H1 (cell line): ENCODE measurements around the gene ZW10. TPM values are rescaled to one million over a fixed set of nuclear protein-coding genes. Genes with fewer than 3 reads are reported as not detected.

ENCODE experiments used
- CTCF ChIA-PET: fragments of 300-600 bp; sonication (Branson Sonifier 250); formaldehyde crosslinking; loops from one replicate; lab custom pipeline; 2021; ENCODE audit not compliant: partially characterized antibody; lab: Charles Lee
- POLR2A ChIA-PET: fragments of 300-600 bp; sonication (Branson Sonifier 250); formaldehyde crosslinking; loops from one replicate; lab custom pipeline; 2021; ENCODE audit warnings: inconsistent platforms; ENCODE audit not compliant: partially characterized antibody; lab: Charles Lee
- DNase-seq, 2 experiments: peaks; one replicate each; pipeline versions ENCODE4 v3.0.0 to v3.0.0-alpha.2; 2010 to 2022; ENCODE audit warnings: low spot score in 2 of 2, low read depth in 1 of 2, mixed read lengths in 1 of 2
- FAIRE-seq: peaks from 2 replicates; lab custom pipeline; 2011; peaks lifted over from hg19 to GRCh38; lab: Jason Lieb, UNC
- H2AFZ ChIP-seq: 2 replicates; pipeline ENCODE4 v1.8.1; 2012; ENCODE audit warnings: low read length, inconsistent platforms
- H2AK5ac ChIP-seq: 2 replicates; pipeline ENCODE4 v1.6.1; 2013; ENCODE audit warnings: low read depth, low read length
- H2BK120ac ChIP-seq: replicated peaks from 2 replicates; pipeline ENCODE3; 2013; ENCODE audit warnings: low read depth, low read length, inconsistent platforms
- H2BK12ac ChIP-seq: 2 replicates; pipeline ENCODE4 v1.6.1; 2013; ENCODE audit warnings: low read depth, low read length
- H2BK15ac ChIP-seq: 2 replicates; pipeline ENCODE4 v1.6.1; 2013; ENCODE audit warnings: low read length
- H2BK20ac ChIP-seq: 2 replicates; pipeline ENCODE4 v1.6.1; 2013; ENCODE audit warnings: low read length
- H2BK5ac ChIP-seq: 2 replicates; pipeline ENCODE4 v1.6.1; 2013; ENCODE audit warnings: low read depth, low read length
- H3K14ac ChIP-seq: 2 replicates; pipeline ENCODE4 v1.6.1; 2013; ENCODE audit warnings: inconsistent platforms; ENCODE audit not compliant: insufficient read length
- H3K18ac ChIP-seq: 2 replicates; pipeline ENCODE4 v1.6.1; 2013; ENCODE audit warnings: low read length; ENCODE audit errors: extremely low read depth
- H3K23ac ChIP-seq: 2 replicates; pipeline ENCODE4 v1.6.1; 2013; ENCODE audit warnings: inconsistent platforms; ENCODE audit not compliant: insufficient read length
- H3K23me2 ChIP-seq: 2 replicates; pipeline ENCODE4 v1.6.1; 2013; ENCODE audit warnings: low read depth, low read length
- H3K27ac ChIP-seq: 2 replicates; pipeline ENCODE4 v1.6.1; 2011; ENCODE audit warnings: low read depth, low read length, inconsistent platforms
- H3K27me3 ChIP-seq, 4 experiments: replicated peaks in 1 of 4; 1 replicate in 1 of 4; 2 replicates in 3 of 4; pipeline versions ENCODE4 v1.6.1 to v1.8.1; 2011 to 2013; ENCODE audit warnings: low read length in 3 of 4, mild to moderate bottlenecking in 3 of 4, inconsistent platforms in 2 of 4, mixed read lengths in 2 of 4, moderate library complexity in 1 of 4; ENCODE audit not compliant: control insufficient read depth in 3 of 4, insufficient read depth in 3 of 4; ENCODE audit errors: extremely low read depth in 1 of 4
- H3K36me3 ChIP-seq, 4 experiments: 2 replicates each; pipeline versions ENCODE4 v1.6.1 to v1.8.1; 2011 to 2013; ENCODE audit warnings: mild to moderate bottlenecking in 4 of 4, low read length in 3 of 4, moderate library complexity in 2 of 4, control low read depth in 1 of 4, inconsistent platforms in 1 of 4; ENCODE audit not compliant: insufficient read depth in 4 of 4, control insufficient read depth in 2 of 4
- H3K4ac ChIP-seq: replicated peaks from 2 replicates; pipeline ENCODE3; 2013; ENCODE audit warnings: low read length, low read depth, mixed read lengths, inconsistent platforms; ENCODE audit not compliant: insufficient read length
- H3K4me1 ChIP-seq, 4 experiments: replicated peaks in 1 of 4; 1 replicate in 1 of 4; 2 replicates in 3 of 4; pipeline versions ENCODE4 v1.6.1 to v1.8.1; 2011 to 2013; ENCODE audit warnings: low read length in 3 of 4, inconsistent platforms in 2 of 4, mixed read lengths in 1 of 4; ENCODE audit not compliant: insufficient read depth in 4 of 4, control insufficient read depth in 3 of 4
- H3K4me2 ChIP-seq, 2 experiments: 2 replicates each; pipeline versions ENCODE4 v1.6.1 to v1.8.1; 2011 to 2013; ENCODE audit warnings: low read depth in 2 of 2, low read length in 2 of 2, control low read depth in 1 of 2, inconsistent platforms in 1 of 2, mild to moderate bottlenecking in 1 of 2; ENCODE audit not compliant: insufficient read depth in 1 of 2
- H3K4me3 ChIP-seq, 4 experiments: fragments of 200-600, 300-600 bp in 1 of 4; sonication (generic), shearing (Covaris generic), sonication (Bioruptor Twin) in 1 of 4; 2 replicates each; pipeline versions ENCODE4 v1.5.1 to v1.8.1; 2011 to 2016; ENCODE audit warnings: low read length in 4 of 4, low read depth in 3 of 4, control low read depth in 2 of 4, inconsistent platforms in 2 of 4, mild to moderate bottlenecking in 2 of 4, mixed read lengths in 1 of 4, moderate library complexity in 1 of 4; ENCODE audit not compliant: insufficient read depth in 2 of 4; ENCODE audit errors: extremely low read depth in 1 of 4
- H3K56ac ChIP-seq: replicated peaks from 2 replicates; pipeline ENCODE3; 2013; ENCODE audit warnings: low read depth, mild to moderate bottlenecking, mixed read lengths, low read length, inconsistent platforms; ENCODE audit not compliant: insufficient read length
- H3K79me1 ChIP-seq: 2 replicates; pipeline ENCODE4 v1.6.1; 2013; ENCODE audit warnings: low read depth, low read length, control low read depth
- H3K79me2 ChIP-seq, 2 experiments: 2 replicates each; pipeline versions ENCODE4 v1.6.1 to v1.8.1; 2012 to 2013; ENCODE audit warnings: low read length in 2 of 2, mild to moderate bottlenecking in 2 of 2, inconsistent platforms in 1 of 2; ENCODE audit not compliant: insufficient read depth in 2 of 2, control insufficient read depth in 1 of 2
- H3K9ac ChIP-seq, 4 experiments: replicated peaks in 1 of 4; 1 replicate in 1 of 4; 2 replicates in 3 of 4; pipeline versions ENCODE4 v1.6.1 to v1.8.1; 2011 to 2013; ENCODE audit warnings: low read depth in 3 of 4, low read length in 3 of 4, control low read depth in 2 of 4, mild to moderate bottlenecking in 2 of 4, moderate library complexity in 2 of 4, inconsistent platforms in 1 of 4; ENCODE audit errors: extremely low read depth in 1 of 4
- H3K9me3 ChIP-seq, 2 experiments: 2 replicates each; pipeline versions ENCODE4 v1.6.1 to v1.8.1; 2012 to 2013; ENCODE audit warnings: mild to moderate bottlenecking in 2 of 2, moderate library complexity in 2 of 2, control low read depth in 1 of 2, inconsistent platforms in 1 of 2, low read depth in 1 of 2, low read length in 1 of 2, mixed read lengths in 1 of 2; ENCODE audit not compliant: insufficient read depth in 2 of 2
- H4K20me1 ChIP-seq, 2 experiments: replicated peaks in 1 of 2; 2 replicates each; pipeline versions ENCODE3 to v1.8.1; 2011 to 2013; ENCODE audit warnings: inconsistent platforms in 2 of 2, low read length in 2 of 2, mild to moderate bottlenecking in 1 of 2; ENCODE audit not compliant: insufficient read depth in 2 of 2, control insufficient read depth in 1 of 2
- H4K5ac ChIP-seq: 2 replicates; pipeline ENCODE4 v1.6.1; 2013; ENCODE audit warnings: low read length, low read depth, mixed read lengths, inconsistent platforms; ENCODE audit not compliant: insufficient read length
- H4K8ac ChIP-seq: 2 replicates; pipeline ENCODE4 v1.8.0; 2013; ENCODE audit warnings: mild to moderate bottlenecking, moderate library complexity, low read length, inconsistent platforms; ENCODE audit not compliant: insufficient read depth; ENCODE audit errors: extremely low read depth
- H4K91ac ChIP-seq: replicated peaks from 2 replicates; pipeline ENCODE3; 2013; ENCODE audit warnings: low read length, mixed read lengths, inconsistent platforms; ENCODE audit not compliant: insufficient read length
- EP300 ChIP-seq, 2 experiments: IDR thresholded peaks; 1 replicate in 1 of 2; 2 replicates in 1 of 2; pipeline ENCODE4 v1.6.1; 2011 to 2012; ENCODE audit warnings: low read depth in 2 of 2, low read length in 2 of 2, mild to moderate bottlenecking in 2 of 2, borderline replicate concordance in 1 of 2, inconsistent platforms in 1 of 2, moderate library complexity in 1 of 2
- GABPA ChIP-seq: IDR thresholded peaks from 2 replicates; pipeline ENCODE4 v1.6.1; 2011; ENCODE audit warnings: mild to moderate bottlenecking, low read length, moderate library complexity, borderline replicate concordance; ENCODE audit not compliant: insufficient read depth
- PHF8 ChIP-seq: fragments of 200-600 bp; sonication (generic); conservative IDR thresholded peaks from 2 replicates; pipeline ENCODE4 v1.7.1; 2012; ENCODE audit warnings: low read depth, mild to moderate bottlenecking, inconsistent platforms, low read length, moderate library complexity
- polyA plus RNA-seq, 7 experiments: library from polyadenylated mRNA; depleted of rRNA in 3 of 7; stranded (reverse) in 5 of 7; unstranded in 2 of 7; fragments of >200 nt in 5 of 7; fragments of 200-250 nt in 2 of 7; gene quantifications; 1 replicate in 5 of 7; 2 replicates in 1 of 7; 4 replicates in 1 of 7; pipeline versions ENCODE4 v1.2.1 to v1.2.3, GENCODE V29; 2011 to 2013; ENCODE audit warnings: missing spikeins in 2 of 7, mixed read lengths in 2 of 7
- total RNA-seq: library from RNA; stranded (reverse); fragmentation: NEBNext Ultra II Directional; extraction: Animal tissue kit (Norgen Biotek cat#: 25700); gene quantifications from 2 replicates; pipeline ENCODE4 v1.2.1, GENCODE V29; 2021
- TF ChIP-seq, protein P1 (sequence below): IDR thresholded peaks from 2 replicates; pipeline ENCODE4 v1.6.1; 2011; ENCODE audit warnings: low read length, improper control_type of control experiment

The ZW10 gene
- total and polyA plus RNA-seq, 2 of the 8 experiments (the other 6 are each of a cell fraction or from before 2014, with no cell fraction given) = 9.0 to 25.3 TPM

DNA sequence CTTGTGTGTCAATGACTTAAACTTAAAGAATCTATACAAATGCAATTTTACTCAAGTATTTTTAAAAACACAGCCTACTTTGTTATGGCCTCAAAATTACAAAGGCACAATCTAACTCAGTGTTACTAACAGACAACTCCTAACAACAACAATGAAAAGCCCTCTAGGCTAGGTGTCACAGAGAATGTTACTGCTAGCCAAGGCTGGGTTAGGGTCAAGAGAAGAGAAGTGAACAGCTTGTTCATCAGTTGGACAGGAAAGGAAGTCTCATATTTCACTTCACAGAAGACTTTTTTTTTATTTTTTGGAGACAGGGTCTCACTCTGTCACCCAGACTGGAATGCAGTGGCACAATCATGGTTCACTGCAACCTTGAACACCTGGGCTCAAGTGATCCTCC lies 32.1 kb upstream of the ZW10 start:
- Histone ChIP-seq H3K36me3 (peaks cover 21 to 88% (median 67%) of the 10 kb centered on the region in 4 experiments), H3K23me2 (no peaks in the 10 kb centered on the region), H3K4ac (no peak overlapping the region), H3K27me3 (no peaks in the 10 kb centered on the region), H3K4me2 (no peak overlapping the region), H4K91ac (no peak overlapping the region), H3K18ac (no peak overlapping the region), H3K23ac (no peak overlapping the region), H2BK120ac (no peak overlapping the region), H2BK12ac (no peak overlapping the region), H3K14ac (no peak overlapping the region), H3K27ac (no peak overlapping the region), H3K56ac (no peak overlapping the region), H4K20me1 (peaks cover 0 to 2% of the 10 kb centered on the region in 2 experiments), H3K79me2 (no peaks in the 10 kb centered on the region), H3K79me1 (no peaks in the 10 kb centered on the region; the same call in 1 of the 2 replicates), H3K9ac (no peak overlapping the region), H2BK15ac (no peak overlapping the region), H2BK20ac (no peak overlapping the region), H2AK5ac (no peak overlapping the region), H4K5ac (no peak overlapping the region), H3K4me1 (no peaks in the 10 kb centered on the region), H3K9me3 (no peaks in the 10 kb centered on the region), H3K4me3 (no peak overlapping the region), H2BK5ac (no peak overlapping the region), H2AFZ (no peak overlapping the region), H4K8ac (no peak overlapping the region)
- ChIA-PET POLR2A (interaction anchor here (1.2 to 1.5 kb wide), 2 partner anchors 9 to 70 kb away, joined by 3 to 8 read pairs; partner anchors contain the start of gene USP28), CTCF (interaction anchor here (0.6 to 3.4 kb wide), 24 partner anchors 9 to 461 kb away, joined by 3 to 22 read pairs (median 5); partner anchors contain the start of gene HTR3A)
- no peak for DNase-seq
- FAIRE-seq = no peak
- TF ChIP-seq EP300 (IDR thresholded peaks at IDR 0.05; ENCODE audit: borderline replicate concordance in 1 of 2, low read depth in 2 of 2, low read length in 2 of 2) (no peak), GABPA (no peak), PHF8 (no peak)
- TF ChIP-seq, protein P1, sequence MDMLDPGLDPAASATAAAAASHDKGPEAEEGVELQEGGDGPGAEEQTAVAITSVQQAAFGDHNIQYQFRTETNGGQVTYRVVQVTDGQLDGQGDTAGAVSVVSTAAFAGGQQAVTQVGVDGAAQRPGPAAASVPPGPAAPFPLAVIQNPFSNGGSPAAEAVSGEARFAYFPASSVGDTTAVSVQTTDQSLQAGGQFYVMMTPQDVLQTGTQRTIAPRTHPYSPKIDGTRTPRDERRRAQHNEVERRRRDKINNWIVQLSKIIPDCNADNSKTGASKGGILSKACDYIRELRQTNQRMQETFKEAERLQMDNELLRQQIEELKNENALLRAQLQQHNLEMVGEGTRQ = no peak
